IgD-negative memory B cell (primary cell): Measurements from ENCODE around the gene SLK. TPM values are rescaled to one million over a fixed set of nuclear protein-coding genes. Genes with fewer than 3 reads are reported as not detected.
A peak's percentile ranks its signal among the peaks of the same experiment; 100 is the strongest.

Experiments used
- H3K27ac Mint-ChIP-seq, 3 donors: one replicate each; pipeline ENCODE4 v1.8.0; 2020 to 2022; ENCODE audit warnings: mild to moderate bottlenecking in 3 of 3, mixed read lengths in 3 of 3, moderate library complexity in 1 of 3
- H3K27me3 Mint-ChIP-seq: one replicate; pipeline ENCODE4 v1.8.0; 2021; ENCODE audit warnings: mixed read lengths
- H3K36me3 Mint-ChIP-seq: one replicate; pipeline ENCODE4 v1.8.0; 2020; ENCODE audit warnings: mild to moderate bottlenecking, mixed read lengths
- H3K4me1 Mint-ChIP-seq, 3 donors: one replicate each; pipeline ENCODE4 v1.8.0; 2020 to 2022; ENCODE audit warnings: mixed read lengths in 3 of 3, mild to moderate bottlenecking in 1 of 3
- H3K4me3 Mint-ChIP-seq, 4 donors: one replicate each; pipeline ENCODE4 v1.8.0; 2020 to 2022; ENCODE audit warnings: mild to moderate bottlenecking in 4 of 4, mixed read lengths in 4 of 4, moderate library complexity in 3 of 4
- H3K9me3 Mint-ChIP-seq, 3 donors: one replicate each; pipeline ENCODE4 v1.8.0; 2020 to 2021; ENCODE audit warnings: mixed read lengths in 3 of 3, mild to moderate bottlenecking in 1 of 3
- polyA plus RNA-seq: library from polyadenylated mRNA; unstranded; fragments of 300-500 nt; fragmentation: Illumina TruSeq; gene quantifications from one replicate; pipeline ENCODE4 v1.2.3, GENCODE V29; 2021

Gene SLK
- polyA plus RNA-seq, 1 donor from 2014 or later = 3.0 TPM

DNA sequence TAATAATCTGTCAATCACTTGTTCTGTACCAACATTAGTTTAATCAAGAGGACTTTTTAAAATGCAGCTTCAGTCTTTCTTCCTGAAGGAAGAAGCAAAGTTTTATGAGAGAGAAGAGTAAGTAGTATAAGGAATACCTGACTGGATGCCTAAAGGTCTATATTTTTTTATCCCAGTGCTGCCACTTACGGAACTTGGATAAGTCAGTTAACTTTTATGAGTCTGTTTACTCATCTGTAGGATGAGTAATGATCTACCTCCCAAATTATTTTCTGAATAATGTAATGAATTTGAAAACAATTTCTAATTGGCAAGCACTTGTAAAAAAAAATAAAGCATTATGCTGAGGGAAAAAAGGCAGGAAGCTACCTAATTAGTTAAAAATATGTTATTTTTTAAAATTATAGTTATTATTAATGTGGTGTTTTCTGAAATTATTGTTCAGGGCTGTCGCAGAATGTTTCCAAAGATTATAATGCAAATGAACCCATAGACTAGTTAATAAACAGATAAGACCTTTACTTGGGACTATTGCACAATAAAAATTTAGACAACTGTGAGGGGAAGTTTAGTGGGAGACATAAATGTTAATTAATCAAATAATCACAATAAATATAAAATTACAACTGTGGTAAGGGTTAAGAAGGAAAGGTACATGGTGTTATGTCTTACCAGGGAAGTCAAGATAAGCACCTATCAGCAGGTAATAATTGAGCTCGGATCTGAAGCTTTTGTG is 24.6 kb downstream of the SLK start:
- no peaks in the 10 kb centered on the region for H3K9me3 Mint-ChIP-seq
- H3K4me3 Mint-ChIP-seq = no peak overlapping the region
- no peaks in the 10 kb centered on the region for H3K27me3 Mint-ChIP-seq
- no peak overlapping the region for H3K27ac Mint-ChIP-seq
- peaks cover 7 to 14% (median 13%) of the 10 kb centered on the region in 3 donors for H3K4me1 Mint-ChIP-seq
- peaks cover 4% of the 10 kb centered on the region for H3K36me3 Mint-ChIP-seq

GRCh38 chr10:103995134-103995533 is 28.2 kb downstream of the SLK start:
- Mint-ChIP-seq H3K27ac (no peak overlapping the region), H3K27me3 (no peaks in the 10 kb centered on the region), H3K4me3 (no peak overlapping the region), H3K9me3 (no peaks in the 10 kb centered on the region), H3K36me3 (peaks cover 11% of the 10 kb centered on the region), H3K4me1 (peaks cover under 1 to 3% (median 3%) of the 10 kb centered on the region in 3 donors)

GRCh38 chr10:103998805-103999204 is 31.9 kb downstream of the SLK start:
- peaks cover 0 to 3% (median 2%) of the 10 kb centered on the region in 3 donors for H3K4me1 Mint-ChIP-seq
- no peak overlapping the region for H3K27ac Mint-ChIP-seq
- H3K27me3 Mint-ChIP-seq = no peaks in the 10 kb centered on the region
- H3K9me3 Mint-ChIP-seq = no peaks in the 10 kb centered on the region
- H3K4me3 Mint-ChIP-seq = no peak overlapping the region
- H3K36me3 Mint-ChIP-seq = peaks cover 14% of the 10 kb centered on the region

DNA sequence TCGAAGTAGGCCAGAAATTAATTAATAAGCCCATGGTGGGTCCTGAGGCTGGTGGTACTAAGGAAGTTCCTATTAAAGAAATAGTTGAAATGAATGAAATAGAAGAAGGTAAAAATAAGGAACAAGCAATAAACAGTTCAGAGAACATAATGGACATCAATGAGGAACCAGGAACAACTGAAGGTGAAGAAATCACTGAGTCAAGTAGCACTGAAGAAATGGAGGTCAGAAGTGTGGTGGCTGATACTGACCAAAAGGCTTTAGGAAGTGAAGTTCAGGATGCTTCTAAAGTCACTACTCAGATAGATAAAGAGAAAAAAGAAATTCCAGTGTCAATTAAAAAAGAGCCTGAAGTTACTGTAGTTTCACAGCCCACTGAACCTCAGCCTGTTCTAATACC is 36.0 kb downstream of the SLK start:
- Mint-ChIP-seq H3K36me3 (peaks cover 8% of the 10 kb centered on the region), H3K27ac (no peak overlapping the region), H3K27me3 (no peaks in the 10 kb centered on the region), H3K4me3 (no peak overlapping the region), H3K4me1 (no peaks in the 10 kb centered on the region), H3K9me3 (no peaks in the 10 kb centered on the region)

DNA sequence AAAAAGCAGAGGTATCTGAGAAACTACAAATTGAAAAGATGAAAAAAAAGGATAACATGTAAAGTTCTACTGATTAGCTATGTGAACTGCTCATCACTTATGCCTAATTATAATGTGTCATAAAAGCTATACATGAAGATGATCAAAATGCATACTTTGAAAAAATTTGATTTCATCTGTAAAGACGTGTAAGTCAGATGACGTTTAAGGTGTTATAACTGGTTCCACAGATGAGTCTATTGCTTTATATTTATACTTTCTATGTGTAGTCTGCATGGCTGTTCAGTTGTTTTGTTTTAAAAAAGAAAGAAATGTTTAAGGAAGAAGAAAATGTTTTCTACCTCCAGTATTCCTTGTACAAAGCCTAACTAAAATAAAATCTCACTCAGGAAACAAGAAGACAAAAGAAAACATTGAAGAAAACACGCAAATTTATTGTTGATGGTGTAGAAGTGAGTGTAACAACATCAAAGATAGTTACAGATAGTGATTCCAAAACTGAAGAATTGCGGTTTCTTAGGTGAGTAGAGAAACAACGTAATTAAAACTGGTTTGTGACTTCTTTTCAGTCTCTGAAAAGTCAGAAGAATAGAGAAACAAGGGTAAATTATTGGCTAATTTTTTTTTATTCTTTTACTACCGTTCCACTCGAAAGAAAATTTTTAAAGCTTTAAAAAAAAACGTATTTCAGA is 38.4 kb downstream of the SLK start:
- H3K27me3 Mint-ChIP-seq = no peaks in the 10 kb centered on the region
- no peaks in the 10 kb centered on the region for H3K9me3 Mint-ChIP-seq
- H3K36me3 Mint-ChIP-seq = peaks cover 8% of the 10 kb centered on the region
- H3K27ac Mint-ChIP-seq = peak overlapping the region in 1 of 3 donors; percentile 25
- no peak overlapping the region for H3K4me3 Mint-ChIP-seq
- H3K4me1 Mint-ChIP-seq = no peaks in the 10 kb centered on the region

DNA sequence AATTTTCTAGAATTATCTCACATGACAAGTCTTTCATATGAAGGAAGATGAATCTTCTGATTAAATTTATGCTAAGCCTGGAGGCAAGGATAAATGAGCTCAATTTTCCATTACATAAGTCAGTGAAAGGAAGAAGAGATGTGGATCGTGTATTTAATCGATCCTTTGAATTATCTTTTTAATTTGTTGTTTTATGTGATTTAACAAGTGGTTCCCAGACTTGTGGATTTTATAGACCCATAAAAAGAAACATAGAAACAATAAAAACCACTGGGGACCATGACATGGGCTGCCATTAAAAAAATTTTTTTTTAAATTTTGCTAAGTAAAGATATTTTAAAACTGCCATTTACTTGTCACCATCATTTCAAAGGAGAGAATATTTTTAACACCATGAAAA is 45.0 kb downstream of the SLK start:
- peaks cover 7% of the 10 kb centered on the region for H3K36me3 Mint-ChIP-seq
- H3K27ac Mint-ChIP-seq = no peak overlapping the region
- no peaks in the 10 kb centered on the region for H3K4me1 Mint-ChIP-seq
- no peak overlapping the region for H3K4me3 Mint-ChIP-seq
- no peaks in the 10 kb centered on the region for H3K27me3 Mint-ChIP-seq
- H3K9me3 Mint-ChIP-seq = no peaks in the 10 kb centered on the region

DNA sequence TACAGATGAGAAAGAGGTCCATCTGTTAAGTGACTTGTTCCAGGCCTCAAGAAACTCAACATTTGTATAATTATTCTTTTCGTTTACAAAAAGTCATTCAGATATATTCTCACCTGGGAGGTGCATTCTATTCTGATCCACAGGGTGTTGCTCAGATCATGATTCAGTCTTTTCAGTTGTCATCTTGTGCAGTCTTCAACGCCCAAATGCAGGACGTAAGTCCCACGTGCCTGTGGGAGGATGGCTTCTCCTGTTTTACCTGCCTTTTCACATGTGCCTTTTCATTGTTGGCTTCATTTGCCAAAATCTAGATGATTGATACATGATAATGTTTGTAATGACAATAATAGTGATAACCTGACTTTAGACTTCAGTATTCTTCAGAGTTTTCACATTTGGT is 46.5 kb downstream of the SLK start:
- Mint-ChIP-seq H3K27ac (peak overlapping the region in 1 of 3 donors; percentile 69), H3K4me1 (no peaks in the 10 kb centered on the region), H3K27me3 (no peaks in the 10 kb centered on the region), H3K4me3 (no peak overlapping the region), H3K36me3 (peaks cover 4% of the 10 kb centered on the region), H3K9me3 (no peaks in the 10 kb centered on the region)

- Mint-ChIP-seq H3K4me3 (no peak overlapping the region), H3K9me3 (no peaks in the 10 kb centered on the region), H3K36me3 (peaks cover 6% of the 10 kb centered on the region), H3K4me1 (no peaks in the 10 kb centered on the region), H3K27ac (no peak overlapping the region), H3K27me3 (no peaks in the 10 kb centered on the region)
Measured at GRCh38 chr10:104014176-104014575, 47.2 kb downstream of the SLK start.

DNA sequence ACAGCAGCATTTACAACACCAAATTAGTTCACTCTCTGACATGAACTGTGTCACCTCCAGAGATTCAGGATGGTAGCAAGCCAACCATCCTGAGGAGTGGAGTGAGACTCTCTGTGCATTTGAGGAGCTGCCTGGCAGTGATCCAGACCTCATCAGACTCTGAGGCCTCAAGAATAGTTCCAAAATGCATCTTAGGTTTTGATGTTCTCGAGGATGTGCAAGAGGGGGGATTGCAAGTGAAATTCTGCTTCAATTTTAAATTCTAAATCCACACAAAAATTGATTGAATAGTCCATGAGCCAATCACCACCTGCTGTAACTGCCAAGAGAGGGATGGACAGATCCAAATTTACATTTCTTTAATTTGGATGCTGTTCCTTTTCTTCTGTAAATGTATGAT is 49.7 kb downstream of the SLK start:
- no peak overlapping the region for H3K27ac Mint-ChIP-seq
- H3K4me1 Mint-ChIP-seq = no peaks in the 10 kb centered on the region
- no peak overlapping the region for H3K4me3 Mint-ChIP-seq

DNA sequence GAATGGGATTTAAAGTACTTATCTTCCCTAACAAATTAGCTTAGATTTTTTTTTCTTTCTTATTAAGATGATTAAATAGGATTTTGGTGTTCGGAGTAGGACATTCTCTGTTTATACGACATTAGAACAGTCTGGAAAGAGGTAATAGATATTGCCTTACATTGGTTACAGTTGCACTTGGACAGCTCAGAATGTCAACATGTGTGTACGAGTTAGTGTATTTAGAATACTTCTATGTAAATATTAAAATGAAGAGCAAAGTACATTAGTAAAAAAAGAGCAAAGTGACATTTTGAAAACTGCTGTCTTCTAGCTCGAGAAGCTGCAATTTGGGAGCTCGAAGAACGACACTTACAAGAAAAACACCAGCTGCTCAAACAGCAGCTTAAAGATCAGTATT is 51.5 kb downstream of the SLK start:
- Mint-ChIP-seq H3K4me1 (no peaks in the 10 kb centered on the region), H3K36me3 (peaks cover 17% of the 10 kb centered on the region), H3K27ac (no peak overlapping the region), H3K9me3 (no peaks in the 10 kb centered on the region), H3K4me3 (no peak overlapping the region), H3K27me3 (no peaks in the 10 kb centered on the region)

More for the DNA sequence above, 49.7 kb downstream of the SLK start:
- H3K9me3 Mint-ChIP-seq = no peaks in the 10 kb centered on the region
- H3K36me3 Mint-ChIP-seq = peaks cover 13% of the 10 kb centered on the region
- H3K27me3 Mint-ChIP-seq = no peaks in the 10 kb centered on the region

- Mint-ChIP-seq H3K27me3 (no peaks in the 10 kb centered on the region), H3K4me1 (no peaks in the 10 kb centered on the region), H3K27ac (no peak overlapping the region), H3K9me3 (no peaks in the 10 kb centered on the region), H3K36me3 (peaks cover 19% of the 10 kb centered on the region), H3K4me3 (no peak overlapping the region)
Measured at GRCh38 chr10:104020020-104020419, 53.1 kb downstream of the SLK start.

DNA sequence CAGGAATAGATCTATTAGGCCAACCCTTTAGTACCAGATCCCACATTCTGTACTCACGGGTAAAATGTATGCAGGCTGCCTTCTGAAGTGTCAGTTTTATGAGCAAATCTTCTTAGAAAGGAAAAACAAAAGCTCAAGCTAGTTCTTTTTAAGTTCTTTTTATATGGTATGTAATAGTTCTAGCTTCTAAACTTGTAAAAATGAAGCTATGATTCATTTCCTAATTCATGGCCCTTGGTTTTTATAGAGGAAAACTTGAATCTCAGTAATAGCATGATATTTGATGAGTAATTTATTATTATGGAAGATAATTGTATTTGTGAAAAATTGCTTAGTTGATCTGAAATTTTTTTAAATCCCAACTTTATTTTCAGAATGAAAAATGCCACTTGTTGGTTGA is 54.3 kb downstream of the SLK start:
- Mint-ChIP-seq H3K27ac (no peak overlapping the region), H3K4me1 (no peaks in the 10 kb centered on the region), H3K4me3 (no peak overlapping the region), H3K36me3 (peaks cover 19% of the 10 kb centered on the region), H3K9me3 (no peaks in the 10 kb centered on the region), H3K27me3 (no peaks in the 10 kb centered on the region)

DNA sequence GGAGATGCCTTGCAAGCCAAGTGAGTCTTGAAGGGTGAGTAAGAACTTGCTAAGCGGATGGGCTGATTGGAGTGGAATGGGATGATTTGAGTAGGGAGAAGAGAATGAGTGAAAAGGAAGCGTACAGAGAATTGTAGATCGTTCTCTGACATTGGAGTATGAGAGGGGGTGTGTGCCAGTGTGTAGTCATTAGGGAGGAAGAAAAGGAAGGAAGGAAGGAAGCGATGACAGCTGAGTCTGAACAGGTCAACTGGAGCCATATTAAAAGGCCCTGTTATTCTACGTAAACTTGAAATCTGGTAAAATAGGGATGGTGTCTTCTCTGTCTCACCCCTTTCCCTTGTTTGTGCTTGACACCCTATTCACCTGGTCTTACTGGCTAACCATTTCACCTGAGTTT is 55.1 kb downstream of the SLK start:
- Mint-ChIP-seq H3K36me3 (peaks cover 19% of the 10 kb centered on the region), H3K9me3 (no peaks in the 10 kb centered on the region), H3K27me3 (no peaks in the 10 kb centered on the region), H3K27ac (no peak overlapping the region), H3K4me1 (no peaks in the 10 kb centered on the region), H3K4me3 (no peak overlapping the region)

DNA sequence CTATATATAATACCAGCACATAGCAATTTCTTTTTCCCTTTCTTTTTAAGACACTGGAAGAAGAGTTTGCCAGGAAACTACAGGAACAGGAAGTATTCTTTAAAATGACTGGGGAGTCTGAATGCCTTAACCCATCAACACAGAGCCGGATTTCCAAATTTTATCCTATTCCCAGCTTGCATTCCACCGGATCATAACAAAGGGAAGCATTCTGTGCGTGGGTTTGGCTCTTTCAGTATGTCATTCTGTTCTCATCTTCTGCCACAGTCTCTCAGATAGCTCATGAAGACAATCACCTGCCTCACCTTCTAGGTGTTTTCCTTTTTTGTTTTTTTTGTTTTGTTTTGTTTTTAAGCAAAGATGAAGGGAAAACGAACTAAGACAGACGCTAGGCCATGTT is 58.6 kb downstream of the SLK start:
- H3K36me3 Mint-ChIP-seq = peaks cover 12% of the 10 kb centered on the region
- H3K4me3 Mint-ChIP-seq = no peak overlapping the region
- no peaks in the 10 kb centered on the region for H3K4me1 Mint-ChIP-seq
- no peak overlapping the region for H3K27ac Mint-ChIP-seq
- H3K27me3 Mint-ChIP-seq = no peaks in the 10 kb centered on the region
- H3K9me3 Mint-ChIP-seq = no peaks in the 10 kb centered on the region

DNA sequence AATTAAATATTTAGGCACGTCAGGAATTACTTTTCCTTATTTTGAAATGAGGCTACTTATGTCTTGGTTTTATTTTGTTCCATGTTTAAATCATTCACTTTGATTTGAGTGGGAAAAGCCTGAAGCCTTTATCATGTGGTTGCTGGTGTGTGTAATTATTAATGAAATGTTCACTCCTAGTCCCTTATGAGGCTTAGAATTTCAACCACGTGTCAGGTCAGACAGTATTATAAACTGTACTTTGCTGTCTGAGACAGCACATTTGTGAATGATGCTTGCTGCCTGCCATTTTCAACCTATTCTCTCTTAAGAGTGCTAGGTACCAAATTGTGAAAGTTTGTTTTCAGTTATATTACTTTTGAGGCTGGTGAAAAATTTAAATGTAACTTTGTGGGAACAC is 59.8 kb downstream of the SLK start:
- Mint-ChIP-seq H3K4me3 (no peak overlapping the region), H3K4me1 (no peaks in the 10 kb centered on the region), H3K36me3 (peaks cover 13% of the 10 kb centered on the region), H3K9me3 (no peaks in the 10 kb centered on the region), H3K27me3 (no peaks in the 10 kb centered on the region), H3K27ac (no peak overlapping the region)

GRCh38 chr10:104028146-104028545 is 61.2 kb downstream of the SLK start:
- no peaks in the 10 kb centered on the region for H3K9me3 Mint-ChIP-seq
- H3K27me3 Mint-ChIP-seq = no peaks in the 10 kb centered on the region
- no peak overlapping the region for H3K27ac Mint-ChIP-seq
- no peaks in the 10 kb centered on the region for H3K4me1 Mint-ChIP-seq
- H3K36me3 Mint-ChIP-seq = peaks cover 8% of the 10 kb centered on the region
- H3K4me3 Mint-ChIP-seq = no peak overlapping the region
